ENCODE measurements around the gene NAT10.

The NAT10 gene

DNA sequence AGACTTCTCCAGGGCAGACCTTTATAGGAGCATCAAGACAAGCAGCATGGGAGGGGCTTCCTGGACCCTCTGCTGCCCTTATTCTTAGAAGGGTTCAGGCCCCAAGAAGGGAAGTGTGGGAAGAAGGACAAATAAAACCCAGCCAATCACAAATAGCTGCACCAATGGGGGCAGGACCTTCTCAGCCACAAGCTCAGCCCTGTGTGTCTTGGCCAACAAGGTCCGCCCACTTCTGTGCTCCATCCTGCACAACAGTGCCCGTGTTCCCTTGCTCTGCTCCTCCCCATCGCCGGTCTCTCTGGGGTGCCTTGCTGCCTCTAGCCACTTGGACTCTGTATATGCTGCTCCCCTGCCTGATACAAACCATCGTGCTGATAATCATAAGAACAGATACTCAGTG is 86.1 kb downstream of the NAT10 start:
- no peak for DNase-seq

DNA sequence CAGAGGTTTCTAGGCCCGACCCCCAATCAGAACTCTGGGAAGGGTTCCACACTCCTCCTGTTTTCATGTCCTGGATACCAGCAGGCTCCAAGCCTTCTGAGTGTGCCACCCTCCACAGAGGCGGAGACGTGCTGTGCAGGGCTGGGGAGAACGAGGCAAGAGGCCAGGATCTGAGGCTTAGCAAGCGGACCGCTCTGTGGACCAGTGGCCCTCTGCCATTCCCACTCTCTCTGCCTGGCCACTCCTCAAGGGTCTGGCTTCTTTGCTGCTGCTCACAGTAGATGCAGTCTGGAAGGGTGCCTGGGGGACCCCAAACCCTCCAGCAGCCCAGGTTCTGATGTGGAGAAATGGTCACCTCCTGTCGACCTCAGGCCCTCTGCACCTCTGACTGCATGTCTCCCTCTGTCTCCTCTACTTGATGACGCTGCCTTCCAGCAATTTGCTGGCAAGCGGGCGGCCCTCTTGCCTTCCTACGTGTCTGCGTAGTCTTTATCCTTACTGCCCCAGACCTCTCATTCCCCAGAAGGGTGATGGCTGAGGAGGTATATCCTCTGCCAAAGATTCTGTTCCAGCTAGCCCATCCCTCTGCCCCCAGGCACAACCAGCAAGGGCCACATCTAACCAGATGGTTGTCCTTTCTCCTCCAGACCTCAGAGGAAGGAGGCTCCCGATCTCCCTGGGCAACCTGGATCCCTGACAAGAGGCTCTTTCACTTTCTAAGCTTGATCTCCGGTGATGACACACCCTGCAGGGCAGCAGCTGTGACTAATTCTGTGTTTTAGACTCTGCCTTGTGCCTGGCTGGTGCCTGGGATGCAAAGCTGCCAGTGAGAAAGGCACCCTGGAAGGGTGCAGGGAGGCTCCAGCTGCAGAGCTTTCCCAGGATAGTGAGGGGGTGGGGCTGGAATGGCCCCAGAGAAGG is 87.3 kb downstream of the NAT10 start:
- DNase-seq: no peak

DNA sequence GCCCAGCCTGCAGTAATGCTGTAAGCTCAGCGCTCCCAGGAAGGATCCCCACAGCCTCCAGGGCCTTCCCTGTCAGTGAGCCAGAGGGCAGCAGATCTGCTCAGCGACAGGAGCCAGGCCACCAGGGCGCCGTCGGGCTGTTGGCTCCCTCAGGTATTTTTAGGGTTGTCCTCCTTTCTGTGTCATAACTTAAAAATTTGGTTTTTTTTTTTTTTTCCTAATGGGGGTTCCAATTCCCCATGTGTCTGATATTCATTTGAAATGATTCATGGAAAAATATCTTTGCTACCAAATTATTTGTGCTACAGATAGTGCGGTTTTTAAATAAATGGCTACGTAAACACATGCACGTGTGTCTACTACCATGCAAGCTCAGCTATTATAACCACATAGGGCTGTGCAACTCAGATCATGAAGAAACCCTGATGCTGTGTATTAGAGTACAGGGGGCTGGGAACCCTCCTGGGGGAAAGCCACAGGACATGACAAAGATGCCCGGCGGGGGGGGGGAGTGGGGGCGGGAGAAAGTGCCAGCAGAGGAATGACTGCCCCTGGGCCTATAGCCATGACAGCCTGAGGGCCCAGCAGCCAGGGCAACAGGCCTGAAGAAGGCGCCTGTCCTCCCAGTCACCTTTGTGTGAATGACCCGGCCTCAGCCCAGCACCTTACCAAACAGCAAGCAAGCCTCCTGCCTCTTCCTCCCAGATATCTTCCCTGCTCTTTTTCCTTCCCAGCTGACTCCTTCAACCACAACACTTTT is 89.3 kb downstream of the NAT10 start:
- no peak for DNase-seq

All from stimulated activated CD4-positive, alpha-beta T cell treated with anti-CD3 and anti-CD28 coated beads, Interleukin-12 subunit alpha, Interleukin-12 subunit beta, amount 100 ng/mL, for 4 hours (primary cell).